NCI-H1105 (cell line): ENCODE measurements around the gene PIK3R3.
A peak's percentile ranks its signal among the peaks of the same experiment; 100 is the strongest.

ENCODE experiments used
- DNase-seq: peaks from one replicate; lab custom pipeline; 2025; lab: John Stamatoyannopoulos, UW

PIK3R3 gene

DNA sequence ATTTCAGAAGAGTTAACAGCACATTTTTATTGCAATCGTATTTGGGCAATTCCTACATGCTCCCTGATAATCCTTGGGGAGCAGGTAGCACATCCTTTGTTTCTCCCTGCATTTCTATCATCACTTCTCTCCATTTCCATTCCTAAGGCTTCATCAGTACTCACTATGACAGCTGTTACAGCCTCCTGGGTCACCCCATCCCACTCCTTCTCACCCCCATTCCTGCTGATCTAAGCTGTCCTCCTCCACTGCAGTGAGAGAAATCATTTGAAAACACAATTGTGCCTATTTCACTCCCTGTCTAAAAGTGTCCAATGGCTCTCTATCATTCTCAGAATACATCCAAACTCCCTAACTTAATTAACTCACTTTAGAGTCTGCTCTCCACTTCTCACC, 25.5 kb upstream of the PIK3R3 start:
- DNase-seq = no peak

DNA sequence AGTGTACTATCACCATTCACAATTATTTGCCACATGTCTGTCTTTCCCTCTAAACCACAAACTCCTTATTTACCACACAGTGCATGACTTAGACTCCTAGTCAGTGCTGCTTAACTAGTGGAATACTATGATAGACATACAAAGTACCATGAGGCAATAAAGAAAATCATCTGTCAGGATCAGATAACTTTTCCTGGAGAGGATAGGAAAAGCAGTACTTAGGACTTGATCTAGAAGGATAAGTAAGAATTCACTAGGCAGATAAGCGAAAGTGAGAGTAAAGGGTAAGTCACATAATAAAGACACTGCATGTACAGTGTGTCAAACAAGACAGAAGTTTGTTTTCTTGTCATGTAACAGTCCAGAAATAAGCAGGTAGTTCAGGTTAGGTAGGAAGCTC, 21.3 kb upstream of the PIK3R3 start:
- DNase-seq = no peak

DNA sequence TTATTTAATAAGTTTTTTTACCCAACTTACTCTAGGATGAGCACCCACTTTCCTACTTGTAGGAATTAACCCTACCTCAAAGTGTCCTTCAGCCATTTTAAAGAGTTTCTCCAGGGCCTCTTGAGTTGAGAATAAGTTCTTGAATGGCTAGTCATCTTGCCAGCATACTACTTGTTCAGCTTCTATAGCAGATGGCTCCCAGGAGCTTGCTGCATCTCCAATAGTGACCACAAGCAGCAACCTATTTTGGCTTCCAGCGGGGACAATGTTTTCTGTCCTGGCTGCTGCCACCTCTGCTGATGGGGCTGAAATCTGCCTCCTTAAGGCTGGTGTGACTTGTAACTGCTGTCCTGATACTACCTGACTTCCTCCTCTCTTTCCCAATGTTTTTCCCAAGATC, 20.8 kb upstream of the PIK3R3 start:
- no peak for DNase-seq

DNA sequence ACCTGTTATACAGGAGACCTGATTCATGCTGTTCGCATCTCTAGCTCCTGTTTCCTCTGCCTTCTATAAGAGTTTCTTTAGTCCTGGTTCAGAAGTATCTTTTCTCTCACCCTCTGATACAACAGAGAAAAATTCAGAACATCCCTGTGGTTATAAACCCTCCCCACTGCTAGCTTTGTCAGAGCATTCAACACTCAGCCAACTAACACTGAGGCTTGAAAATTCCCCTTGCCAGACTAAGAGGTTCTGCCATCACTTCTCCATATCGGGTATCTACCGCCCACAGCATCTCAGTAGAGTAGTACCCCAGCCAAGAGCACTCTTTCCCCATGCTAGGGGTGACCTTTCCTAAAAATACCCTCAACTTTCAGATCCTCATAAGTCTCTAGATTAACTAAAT, 19.6 kb upstream of the PIK3R3 start:
- DNase-seq = no peak

DNA sequence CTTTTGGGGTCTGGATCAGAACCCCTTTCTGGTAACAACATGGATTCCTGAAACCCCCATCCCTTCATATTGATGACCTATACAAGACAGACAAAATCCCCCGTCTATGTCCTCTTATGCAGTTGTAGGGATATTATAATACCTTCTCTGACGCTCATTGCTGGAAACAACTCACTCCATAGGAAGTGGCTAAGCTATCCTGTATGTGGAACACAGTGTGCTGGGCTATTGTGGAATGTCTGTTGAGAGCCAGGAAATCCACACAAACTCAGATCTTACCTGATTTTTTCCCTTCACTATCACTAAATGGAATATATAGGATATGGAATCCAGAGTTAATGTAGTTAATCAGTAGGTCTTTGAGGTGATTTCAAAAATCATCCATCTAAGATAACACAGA, 17.7 kb upstream of the PIK3R3 start:
- no peak for DNase-seq

DNA sequence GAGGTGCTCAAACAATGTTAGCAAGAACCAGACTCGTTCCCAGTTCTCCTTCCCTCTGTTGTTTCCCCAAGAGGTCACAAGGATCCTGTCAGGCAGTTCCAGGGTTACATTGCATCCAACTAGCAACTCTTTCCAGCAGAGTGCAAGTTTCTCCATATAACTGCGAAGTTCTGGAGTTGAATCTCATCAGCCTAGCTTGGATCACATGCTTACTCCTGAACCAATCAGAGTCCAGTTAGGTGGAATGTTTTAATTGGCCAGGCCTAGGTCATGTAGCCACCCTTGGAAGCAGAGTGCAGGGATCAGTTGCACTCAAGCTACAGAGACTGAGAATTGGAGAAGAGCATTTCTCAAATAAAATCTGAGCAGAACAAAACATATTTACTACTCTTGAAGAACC, 15.9 kb upstream of the PIK3R3 start:
- DNase-seq = no peak

DNA sequence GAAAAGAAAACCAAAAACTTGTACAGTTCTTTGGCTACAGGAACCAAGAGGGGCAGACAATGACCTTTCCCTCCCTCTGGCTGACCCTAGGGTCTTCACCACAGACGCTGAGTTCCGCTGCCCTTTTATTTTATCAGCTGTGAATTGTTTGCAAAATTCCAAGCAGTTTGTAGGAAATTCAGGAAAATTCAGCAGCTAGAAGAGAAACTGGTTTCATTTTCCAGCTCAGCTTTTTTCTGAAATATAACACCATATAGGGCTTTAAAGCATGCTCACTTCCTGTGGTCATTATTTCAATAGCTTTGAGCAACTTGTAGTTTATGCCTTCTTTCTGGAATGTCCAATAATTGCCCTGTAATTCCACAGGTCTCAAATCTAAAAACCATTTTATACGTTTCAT, 5.5 kb upstream of the PIK3R3 start:
- DNase-seq = no peak

DNA sequence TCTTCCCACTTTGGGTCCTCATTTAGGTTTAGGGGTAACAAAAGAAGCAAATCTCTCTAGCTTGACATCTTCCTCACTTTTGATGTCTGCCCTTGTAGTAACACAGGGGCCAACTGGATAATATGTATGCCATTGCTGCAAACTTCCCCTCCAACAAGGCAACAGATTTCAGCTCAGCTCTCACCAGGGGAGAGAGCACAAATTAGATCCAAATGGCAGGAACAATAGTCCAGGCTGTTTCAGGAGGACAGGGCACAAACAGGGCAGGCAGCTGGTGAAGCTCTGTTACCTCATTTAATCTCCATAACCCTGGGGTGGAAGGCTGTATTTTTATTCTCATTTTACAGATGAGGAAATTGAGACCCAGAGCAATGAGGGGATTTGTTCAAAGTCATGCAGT, 4.3 kb upstream of the PIK3R3 start:
- no peak for DNase-seq

DNA sequence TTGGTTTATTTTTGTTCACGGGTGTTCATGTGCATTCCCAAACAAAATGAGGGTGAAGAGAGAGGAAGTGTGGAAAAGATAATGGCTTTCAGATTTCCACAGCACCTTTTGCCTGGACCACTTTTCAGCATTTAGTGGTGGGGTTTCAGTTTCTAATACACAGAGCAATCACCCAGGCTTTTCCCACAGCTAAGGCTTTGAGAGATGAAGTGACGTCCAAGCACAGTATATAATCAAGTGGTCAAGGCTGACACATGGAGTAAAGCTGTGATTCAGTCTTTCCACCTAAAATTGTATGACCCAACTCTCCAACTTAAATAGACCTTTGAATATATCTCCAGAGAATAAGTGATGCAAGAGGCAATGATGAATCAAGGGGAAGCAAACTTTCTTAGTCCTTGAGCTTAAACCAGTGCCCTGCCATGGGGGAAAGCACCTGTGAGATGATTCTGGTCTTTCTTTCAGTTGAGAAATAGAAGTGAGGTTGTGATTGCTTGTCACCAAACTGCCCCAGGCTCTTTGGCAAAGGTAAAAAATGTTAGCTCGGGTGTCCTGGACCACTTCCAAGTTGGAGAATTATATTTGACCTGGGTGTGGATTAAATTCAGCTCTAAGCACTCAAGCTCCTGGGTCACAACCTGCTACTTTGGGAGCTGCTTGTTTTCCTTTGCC, 2.4 kb upstream of the PIK3R3 start:
- peak; percentile 77 for DNase-seq

DNA sequence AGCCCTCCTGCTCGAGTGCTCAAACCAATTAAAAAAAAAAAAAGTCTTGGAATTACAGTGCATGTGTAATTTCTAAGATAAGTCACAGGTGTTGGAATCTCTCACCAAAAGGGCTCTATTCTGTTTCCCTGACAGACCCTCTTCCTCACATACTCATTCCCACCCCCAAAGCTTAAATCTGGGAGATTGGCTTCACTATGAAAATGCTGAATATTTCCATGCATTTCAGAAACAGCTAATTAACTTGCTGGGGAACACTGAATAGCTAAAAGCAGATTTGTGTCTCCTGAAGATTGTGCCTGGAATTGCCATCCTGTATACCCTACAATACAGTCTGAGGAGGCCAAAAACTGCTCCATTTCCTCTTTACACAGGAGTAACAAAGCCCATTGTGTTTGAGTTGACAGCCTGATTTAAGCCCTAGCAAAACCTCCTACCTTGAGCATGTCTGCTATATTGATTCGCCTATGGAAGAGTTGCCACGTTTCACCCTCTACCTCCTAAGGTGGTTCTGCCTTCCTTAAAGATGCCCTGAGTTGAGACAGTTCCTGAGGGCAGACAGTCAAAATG, 1.4 kb upstream of the PIK3R3 start:
- DNase-seq = no peak

DNA sequence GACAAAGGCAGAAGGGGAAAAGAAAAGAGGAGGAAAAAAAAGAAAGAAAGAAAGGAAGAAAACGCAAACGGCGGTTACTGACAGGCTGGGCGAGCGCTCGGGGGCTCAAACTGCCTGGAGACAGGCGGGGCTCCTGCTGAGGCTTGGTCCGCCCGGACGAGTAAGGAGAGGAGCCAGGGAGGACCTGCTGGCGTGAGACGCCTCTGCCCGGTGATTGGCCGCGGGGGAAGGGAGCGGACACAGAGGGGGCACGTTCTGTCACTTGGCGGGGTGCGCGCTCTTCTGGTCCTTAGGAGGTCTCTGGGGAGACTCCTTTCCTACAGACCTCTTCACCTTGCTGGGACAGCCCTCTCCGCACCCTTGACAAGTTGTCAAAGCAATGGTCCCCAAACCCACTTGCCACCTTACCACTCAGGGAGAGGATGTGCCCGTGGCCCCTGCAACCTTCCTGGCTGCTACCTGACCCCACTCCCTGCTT, 791 bp upstream of the PIK3R3 start:
- peak; percentile 95 for DNase-seq

DNA sequence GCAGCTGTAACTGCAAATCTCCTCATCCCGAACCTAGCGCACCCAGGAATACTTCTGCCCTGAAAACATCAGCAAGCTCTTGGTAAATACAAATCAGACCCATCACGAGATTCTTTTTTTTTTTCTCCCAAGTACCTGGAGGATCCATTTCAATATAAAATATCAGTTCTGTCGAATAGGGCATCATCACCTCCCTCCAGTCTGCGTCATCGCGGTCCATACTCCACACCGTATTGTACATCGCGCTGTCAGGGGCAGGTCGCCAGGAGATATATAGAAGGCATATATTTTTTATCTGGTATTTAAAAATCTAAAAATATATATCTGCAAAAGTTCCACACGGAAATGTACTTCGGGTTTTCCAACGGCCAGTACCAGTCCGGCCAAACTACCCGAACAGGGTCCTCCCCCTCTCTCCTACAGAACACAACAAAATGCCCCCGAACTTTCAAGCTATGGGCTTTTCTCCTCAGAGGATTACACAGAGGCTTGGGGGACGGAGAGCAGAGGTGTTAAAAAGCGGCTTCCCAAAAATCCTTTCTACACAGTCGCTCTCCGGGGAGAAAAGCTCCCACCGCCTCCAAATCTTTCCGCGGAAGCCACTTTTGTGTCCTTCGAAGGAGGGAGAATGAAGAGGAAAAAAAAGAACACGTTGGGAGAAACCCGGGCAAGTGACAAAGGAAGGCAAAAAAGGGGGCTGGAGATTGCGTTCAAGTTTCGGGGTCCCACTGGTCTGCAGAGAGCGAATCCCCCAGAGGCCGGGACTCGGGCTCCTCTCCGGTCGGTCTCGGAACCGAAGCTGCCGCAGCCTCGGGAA, 509 bp downstream of the PIK3R3 start:
- peak; percentile 54 for DNase-seq

DNA sequence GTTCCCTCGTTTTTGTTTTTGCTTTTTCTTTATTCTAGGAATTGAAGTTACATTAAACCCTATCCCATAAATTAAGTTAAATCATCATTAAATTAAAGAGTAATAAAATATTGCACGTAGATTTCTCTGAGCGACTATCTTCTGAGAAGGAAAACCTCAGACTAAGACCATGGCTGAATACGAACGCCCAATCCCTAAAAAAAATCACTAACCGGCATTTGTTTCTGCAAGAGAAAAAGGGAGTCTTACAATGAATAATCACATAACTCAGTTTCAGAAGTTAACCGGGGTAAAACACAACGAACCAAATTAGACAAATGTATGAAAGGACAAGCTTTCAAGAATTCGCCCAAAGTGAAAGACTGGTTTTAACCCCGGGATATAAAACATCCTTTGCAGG, 1.3 kb downstream of the PIK3R3 start:
- no peak for DNase-seq

DNA sequence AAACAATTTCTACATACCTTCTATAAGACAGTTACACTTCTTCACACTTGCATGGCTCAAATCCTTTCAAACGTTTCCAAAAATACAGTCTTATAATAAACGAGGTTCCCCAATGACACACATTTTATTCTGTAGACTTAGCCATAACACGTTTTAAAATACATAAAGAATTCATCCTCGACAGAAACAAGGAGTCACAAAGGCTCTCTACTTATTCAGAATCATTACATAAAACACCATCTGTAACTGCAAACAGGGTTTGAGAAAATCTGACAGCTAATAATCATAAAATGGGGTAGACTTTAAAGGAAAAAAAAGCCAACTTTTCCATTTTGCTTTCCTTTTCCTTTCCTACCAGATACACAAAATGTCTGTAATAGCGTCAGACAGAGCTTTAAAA, 1.8 kb downstream of the PIK3R3 start:
- DNase-seq = no peak

DNA sequence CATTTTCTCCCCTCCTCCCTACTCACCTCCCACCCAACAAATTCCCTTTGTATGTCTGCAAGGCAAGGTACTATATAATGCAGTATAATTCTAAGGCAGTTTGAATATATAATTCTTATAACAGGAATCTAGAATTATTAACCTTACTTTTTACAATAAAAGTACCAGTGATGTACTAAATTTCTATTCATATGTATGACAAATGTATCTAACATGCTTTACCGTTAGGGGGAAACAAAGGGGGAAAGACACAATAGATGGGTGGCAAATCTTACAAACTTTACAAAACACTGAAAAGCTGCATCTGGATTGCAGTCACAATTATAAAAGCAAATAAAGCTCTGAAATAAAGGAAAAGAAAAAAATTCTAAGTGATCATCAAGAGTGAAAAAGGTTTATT, 2.3 kb downstream of the PIK3R3 start:
- DNase-seq = no peak

DNA sequence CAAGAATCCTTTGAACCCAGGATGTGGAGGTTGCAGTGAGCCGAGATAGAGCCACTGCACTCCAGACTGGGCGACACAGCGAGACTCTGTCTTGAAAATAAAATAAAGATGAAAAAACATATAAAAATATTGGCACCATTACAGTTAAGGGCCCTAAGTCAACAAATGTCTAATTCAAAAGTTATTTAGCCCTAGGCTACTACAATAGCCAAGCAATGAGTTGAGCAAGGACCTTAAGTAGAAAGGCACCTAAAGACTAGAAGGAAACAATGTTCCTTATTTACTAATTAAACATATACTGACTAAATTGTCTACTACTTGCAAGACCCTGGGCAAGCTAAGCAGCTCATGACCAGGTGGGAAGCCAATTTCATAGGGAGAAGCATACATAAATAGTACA, 4.1 kb downstream of the PIK3R3 start:
- DNase-seq = no peak

DNA sequence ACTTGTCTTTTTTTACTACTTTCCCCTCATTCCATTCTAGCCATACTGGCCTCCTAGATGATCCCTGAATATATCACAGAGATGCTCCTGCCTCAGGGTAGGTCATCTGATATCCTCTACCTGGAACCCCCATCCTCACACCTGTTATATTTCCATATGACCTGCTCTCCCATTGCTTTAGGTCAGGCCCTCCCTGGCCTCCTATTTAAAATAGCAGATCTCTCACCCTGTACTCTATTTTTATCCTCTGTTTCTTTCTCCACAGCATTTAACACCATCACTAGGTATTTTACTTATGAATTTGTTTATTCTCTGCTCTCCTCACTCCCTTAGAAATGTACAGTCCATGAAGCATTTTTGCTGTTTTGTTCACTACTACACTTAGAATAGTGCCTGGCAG, 13.6 kb downstream of the PIK3R3 start:
- DNase-seq = no peak

DNA sequence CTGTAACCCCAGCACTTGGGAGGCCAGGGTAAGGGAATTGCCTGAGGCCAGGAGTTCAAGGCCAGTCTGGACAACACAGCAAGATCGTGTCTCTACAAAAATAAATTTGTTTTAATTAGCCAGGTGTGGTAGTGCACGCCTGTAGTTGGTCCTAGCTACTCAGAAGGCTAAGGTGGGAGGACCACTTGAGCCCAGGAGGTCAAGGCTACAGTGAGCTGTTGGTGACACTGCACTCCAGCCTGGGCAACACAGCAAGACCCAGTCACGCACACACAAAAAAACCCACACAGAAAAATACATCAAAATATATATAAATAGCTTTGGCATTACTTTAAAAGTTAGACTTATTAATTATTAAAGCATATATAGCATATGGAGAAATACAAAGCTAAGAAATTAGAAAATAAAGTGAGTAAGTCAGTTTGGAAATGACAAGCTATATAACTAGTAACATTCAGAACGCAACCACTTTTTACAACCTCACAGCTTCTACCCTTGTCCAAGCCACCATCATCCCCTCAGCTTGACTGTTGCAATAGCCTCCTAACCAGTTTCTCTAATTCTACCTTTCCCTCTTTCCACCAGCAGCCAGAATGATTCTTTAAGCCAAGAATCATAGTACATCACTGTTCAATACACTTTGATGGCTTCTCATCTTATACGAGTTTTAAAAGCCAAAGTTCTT, 14.5 kb downstream of the PIK3R3 start:
- no peak for DNase-seq

DNA sequence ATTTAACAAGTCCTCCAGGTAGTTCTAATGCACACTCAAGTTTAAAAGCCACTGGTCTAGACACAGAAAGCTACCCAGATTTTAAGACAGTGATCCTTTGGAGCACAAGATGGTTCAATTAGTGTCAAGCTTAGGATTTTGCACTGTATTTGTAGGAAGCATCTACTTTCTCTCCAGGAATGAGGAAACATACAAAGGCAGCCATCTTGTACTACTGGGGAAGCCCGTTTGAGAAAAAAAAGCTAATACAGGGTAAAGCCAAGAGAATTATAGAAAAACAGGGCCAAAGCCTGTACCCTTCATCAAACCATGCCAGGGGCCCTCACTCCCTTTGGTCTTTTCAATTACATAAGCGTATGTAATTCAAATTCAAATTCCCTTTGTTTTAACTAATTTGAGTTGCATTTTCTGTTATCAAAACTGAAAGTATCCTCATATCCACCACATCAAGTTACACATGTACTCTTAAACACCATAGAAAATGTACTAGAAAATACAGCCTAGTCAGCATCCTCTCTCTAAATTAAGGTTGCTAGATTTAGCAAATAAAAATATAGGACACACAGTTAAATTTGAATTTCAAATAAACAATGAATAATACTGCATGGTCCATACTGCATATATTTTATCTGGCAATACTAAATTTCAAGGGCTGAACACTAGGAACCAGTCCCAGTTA, 17.4 kb downstream of the PIK3R3 start:
- DNase-seq = no peak

DNA sequence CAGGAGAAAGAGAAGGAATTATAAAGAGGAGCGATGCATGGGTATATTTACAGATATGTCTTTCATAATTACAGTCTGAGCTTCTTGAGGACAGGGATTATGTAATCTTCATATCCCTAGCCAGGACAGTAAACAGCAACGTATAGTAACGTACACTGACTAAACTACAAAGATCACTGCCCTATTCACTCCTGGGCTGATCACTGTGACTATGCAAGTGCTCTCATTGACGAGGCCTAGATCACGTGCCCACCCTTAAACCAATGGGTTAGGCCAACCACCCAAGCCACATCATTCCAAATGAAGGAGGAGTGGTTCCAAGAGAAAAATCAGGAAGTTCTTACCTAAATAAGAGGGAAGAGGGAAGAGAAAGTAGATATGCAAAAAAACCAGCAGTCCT, 18.5 kb downstream of the PIK3R3 start:
- DNase-seq = no peak

DNA sequence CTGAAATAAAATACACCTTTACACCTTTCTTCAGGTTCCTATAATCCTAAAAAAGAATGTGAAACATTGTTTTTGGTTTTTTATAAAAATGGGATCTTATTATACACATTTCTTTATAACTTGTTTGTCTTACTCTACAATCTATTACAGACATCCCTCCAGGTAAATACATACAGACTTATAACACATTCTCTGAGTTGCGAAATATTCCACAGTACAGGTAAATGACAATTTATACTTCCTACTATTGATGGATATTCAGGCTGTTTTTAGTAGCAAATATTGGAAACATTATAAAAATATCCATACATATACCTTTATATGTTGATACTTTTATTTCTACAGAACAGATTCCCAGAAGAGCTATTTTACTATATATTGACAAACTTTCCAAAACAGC, 20.3 kb downstream of the PIK3R3 start:
- no peak for DNase-seq

DNA sequence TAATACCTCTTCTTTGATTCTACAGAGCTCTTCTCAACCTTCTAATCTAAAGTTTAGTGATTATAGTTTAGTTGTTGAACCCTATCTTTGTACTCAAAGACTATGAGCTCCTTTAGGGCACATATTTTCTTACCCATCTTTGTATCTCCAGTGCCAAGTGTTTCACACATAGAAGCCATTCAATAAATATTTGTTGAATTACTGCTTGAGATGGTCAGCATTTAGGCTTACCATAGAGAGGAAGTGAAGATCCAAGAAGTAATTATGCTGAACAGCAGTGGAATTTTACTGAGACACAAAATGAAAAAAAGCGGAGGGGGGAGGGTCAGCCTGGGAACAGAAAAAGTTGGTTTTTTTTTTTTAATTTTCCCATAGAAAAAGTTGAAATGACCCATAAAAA, 21.9 kb downstream of the PIK3R3 start:
- DNase-seq = no peak
